HepG2 (cell line): ENCODE results near the gene BTAF1. TPM values are rescaled to one million over a fixed set of nuclear protein-coding genes. Genes with fewer than 3 reads are reported as not detected.
A peak's percentile ranks its signal among the peaks of the same experiment; 100 is the strongest.

ENCODE experiments used
- AGO1 ChIP-seq: fragments of 200-400 bp; formaldehyde crosslinking; IDR thresholded peaks from 2 replicates; pipeline ENCODE4 v1.6.1; 2017; ENCODE audit warnings: mild to moderate bottlenecking, low read depth, low read length, moderate library complexity; ENCODE audit not compliant: poor library complexity, severe bottlenecking
- CCAR2 ChIP-seq: fragments of 200-400 bp; formaldehyde crosslinking; optimal IDR thresholded peaks from 2 replicates; pipeline ENCODE3; 2018; ENCODE audit warnings: low read depth, mild to moderate bottlenecking, low read length, moderate library complexity
- CENPX ChIP-seq: sonication (generic); formaldehyde crosslinking; IDR thresholded peaks from 2 replicates; pipeline ENCODE4 v1.9.0; 2021; ENCODE audit warnings: mild to moderate bottlenecking, missing genetic modification reagents, moderate library complexity
- DRAP1 ChIP-seq: IDR thresholded peaks from 2 replicates; pipeline ENCODE4 v1.6.1; 2016; ENCODE audit warnings: missing genetic modification reagents, missing compliant biosample characterization
- EEA1 ChIP-seq: sonication (generic); formaldehyde crosslinking; IDR thresholded peaks from 2 replicates; pipeline ENCODE4 v1.5.1; 2020; ENCODE audit warnings: mild to moderate bottlenecking, missing genetic modification reagents, borderline replicate concordance
- HIC2 ChIP-seq: sonication (generic); formaldehyde crosslinking; IDR thresholded peaks from 2 replicates; pipeline ENCODE4 v1.9.0; 2022; ENCODE audit warnings: low read depth, missing genetic modification reagents
- ISX ChIP-seq: sonication (generic); formaldehyde crosslinking; conservative IDR thresholded peaks from 2 replicates; pipeline ENCODE4 v1.5.0; 2020; ENCODE audit warnings: missing genetic modification reagents
- MAX ChIP-seq: IDR thresholded peaks from 2 replicates; pipeline ENCODE4 v1.6.1; 2012; ENCODE audit warnings: inconsistent platforms
- SP5 ChIP-seq: IDR thresholded peaks from 2 replicates; pipeline ENCODE4 v1.6.1; 2016; ENCODE audit warnings: low read depth, borderline replicate concordance
- TEAD3 ChIP-seq: optimal IDR thresholded peaks from 2 replicates; pipeline ENCODE3; 2016; ENCODE audit warnings: borderline replicate concordance
- THAP9 ChIP-seq: sonication (generic); formaldehyde crosslinking; IDR thresholded peaks from 2 replicates; pipeline ENCODE4; 2020; ENCODE audit warnings: missing genetic modification reagents, mild to moderate bottlenecking, borderline replicate concordance
- TOE1 ChIP-seq: sonication (generic); formaldehyde crosslinking; IDR thresholded peaks from 2 replicates; pipeline ENCODE4 v1.4.0; 2020; ENCODE audit warnings: mild to moderate bottlenecking, missing genetic modification reagents
- ZNF280B ChIP-seq: sonication (generic); formaldehyde crosslinking; IDR thresholded peaks from 2 replicates; pipeline ENCODE4 v1.5.0; 2020; ENCODE audit warnings: missing genetic modification reagents, mild to moderate bottlenecking, borderline replicate concordance
- ZNF331 ChIP-seq: sonication (generic); formaldehyde crosslinking; IDR thresholded peaks from 2 replicates; pipeline ENCODE4 v1.4.0; 2020; ENCODE audit warnings: missing genetic modification reagents
- ZNF605 ChIP-seq: sonication (generic); formaldehyde crosslinking; IDR thresholded peaks from 2 replicates; pipeline ENCODE4 v1.8.0; 2022; ENCODE audit warnings: mild to moderate bottlenecking, missing genetic modification reagents
- ZNF747 ChIP-seq: sonication (generic); formaldehyde crosslinking; IDR thresholded peaks from 2 replicates; pipeline ENCODE4 v1.8.1; 2023; ENCODE audit warnings: missing genetic modification reagents, mild to moderate bottlenecking, borderline replicate concordance
- ZNF879 ChIP-seq: sonication (generic); formaldehyde crosslinking; IDR thresholded peaks from 2 replicates; pipeline ENCODE4 v1.8.1; 2023; ENCODE audit warnings: missing genetic modification reagents
- polyA plus RNA-seq, 8 experiments: library from polyadenylated mRNA; depleted of rRNA in 3 of 8; stranded (reverse) in 7 of 8; unstranded in 1 of 8; fragments of >200 nt; fragmentation: Illumina TruSeq in 4 of 8; extraction: Trizol in 4 of 8; gene quantifications; 2 replicates each; pipeline versions ENCODE4 v1.2.1 to v1.2.3, GENCODE V29; 2011 to 2016; ENCODE audit warnings: low read depth in 4 of 8, missing spikeins in 1 of 8, mixed read lengths in 1 of 8; ENCODE audit not compliant: insufficient read depth in 1 of 8
- total RNA-seq, 5 experiments: library from RNA; depleted of rRNA; stranded (reverse); fragments of >200 nt; fragmentation: Illumina TruSeq; extraction: Trizol; gene quantifications; 2 replicates each; pipeline ENCODE4 v1.2.3, GENCODE V29; 2016; ENCODE audit warnings: low read depth in 1 of 5

The BTAF1 gene
- total and polyA plus RNA-seq, 2 of the 13 experiments (the other 11 are each of a cell fraction or from before 2014, with no cell fraction given): 38.6 to 54.1 TPM

GRCh38 chr10:91908337-91909116 is 15.0 kb upstream of the BTAF1 start (continued):
- TF ChIP-seq CENPX (CRISPR knock-in tag) (no peak), TEAD3 (CRISPR knock-in tag) (peak; percentile 69), CCAR2 (no peak), DRAP1 (peak; percentile 77), TOE1 (CRISPR knock-in tag) (peak; percentile 74; the same call in 1 of the 2 replicates), ZNF331 (CRISPR knock-in tag) (peak; percentile 92), MAX (peak; percentile 94), ZNF747 (peak; percentile 88; the same call in 1 of the 2 replicates), HIC2 (peak; percentile 42; the same call in 1 of the 2 replicates), ISX (CRISPR knock-in tag) (no peak; the same call in 1 of the 2 replicates), SP5 (CRISPR knock-in tag) (0 out of 2 replicates have a peak, but pooled peaks have one; percentile 13), ZNF879 (CRISPR knock-in tag) (peak; percentile 88; the same call in 1 of the 2 replicates), AGO1 (peak; percentile 67), ZNF605 (peak; percentile 80; the same call in 1 of the 2 replicates), THAP9 (peak; percentile 74; the same call in 1 of the 2 replicates), ZNF280B (CRISPR knock-in tag) (peak; percentile 95), EEA1 (CRISPR knock-in tag) (no peak)
